Measurements from ENCODE around the gene PPP1R1B. TPM values are rescaled to one million over a fixed set of nuclear protein-coding genes. Genes with fewer than 3 reads are reported as not detected.

The PPP1R1B gene
- total and polyA plus RNA-seq, 2 donors from 2014 or later: 22.9 to 31.1 TPM

GRCh38 chr17:39604911-39605491, 21.8 kb upstream of the PPP1R1B start:
- Histone ChIP-seq H3K36me3 (ENCODE audit: control insufficient read depth in 2 of 3, insufficient read depth in 3 of 3, low read length in 3 of 3) (no peaks in the 10 kb centered on the region), H3K27me3 (ENCODE audit: control insufficient read depth, insufficient read depth, low read length) (peaks cover 69% of the 10 kb centered on the region), H3K27ac (ENCODE audit: low read depth in 2 of 2, low read length in 2 of 2) (no peak overlapping the region), H3K4me3 (ENCODE audit: low read length in 3 of 3) (no peak overlapping the region), H3K9me3 (ENCODE audit: control insufficient read depth in 2 of 3, insufficient read depth in 1 of 3, low read length in 3 of 3) (no peaks in the 10 kb centered on the region), H3K9ac (ENCODE audit: low read length in 3 of 3) (no peak overlapping the region), H3K4me1 (ENCODE audit: control insufficient read depth in 2 of 3, insufficient read depth in 2 of 3, low read depth in 1 of 3, low read length in 3 of 3) (peaks cover 0 to 11% (median 0%) of the 10 kb centered on the region in 3 donors)
- TF ChIP-seq CTCF (IDR thresholded peaks at IDR 0.05; ENCODE audit: borderline replicate concordance, extremely low read depth, insufficient read depth): no peak
- DNase-seq: peak in 1 of 5 donors; percentile 41
- intact Hi-C loops (cut with DNase I): no loop called here
- FAIRE-seq: no peak

GRCh38 chr17:39605492-39606433, 21.0 kb upstream of the PPP1R1B start:
- intact Hi-C loops (cut with DNase I): no loop called here
- H3K27me3 ChIP-seq (ENCODE audit: control insufficient read depth, insufficient read depth, low read length): peaks cover 62% of the 10 kb centered on the region
- H3K9me3 ChIP-seq (ENCODE audit: control insufficient read depth in 2 of 3, insufficient read depth in 1 of 3, low read length in 3 of 3): no peaks in the 10 kb centered on the region
- no peaks in the 10 kb centered on the region for H3K36me3 ChIP-seq (ENCODE audit: control insufficient read depth in 2 of 3, insufficient read depth in 3 of 3, low read length in 3 of 3)
- H3K4me3 ChIP-seq (ENCODE audit: low read length in 3 of 3): no peak overlapping the region
- no peak overlapping the region for H3K9ac ChIP-seq (ENCODE audit: low read length in 3 of 3)
- H3K27ac ChIP-seq (ENCODE audit: low read depth in 2 of 2, low read length in 2 of 2): no peak overlapping the region
- no peak for TF ChIP-seq CTCF (IDR thresholded peaks at IDR 0.05; ENCODE audit: borderline replicate concordance, extremely low read depth, insufficient read depth)
- no peak for FAIRE-seq
- DNase-seq: peak in 2 of 5 donors; percentile 31 to 47
- peaks cover 0 to 11% (median 0%) of the 10 kb centered on the region in 3 donors for H3K4me1 ChIP-seq (ENCODE audit: control insufficient read depth in 2 of 3, insufficient read depth in 2 of 3, low read depth in 1 of 3, low read length in 3 of 3)

- FAIRE-seq: no peak
- Histone ChIP-seq H3K4me3 (ENCODE audit: low read length in 3 of 3) (no peak overlapping the region), H3K27ac (ENCODE audit: low read depth in 2 of 2, low read length in 2 of 2) (no peak overlapping the region), H3K4me1 (ENCODE audit: control insufficient read depth in 2 of 3, insufficient read depth in 2 of 3, low read depth in 1 of 3, low read length in 3 of 3) (peaks cover 0 to 11% (median 0%) of the 10 kb centered on the region in 3 donors), H3K36me3 (ENCODE audit: control insufficient read depth in 2 of 3, insufficient read depth in 3 of 3, low read length in 3 of 3) (no peaks in the 10 kb centered on the region), H3K9me3 (ENCODE audit: control insufficient read depth in 2 of 3, insufficient read depth in 1 of 3, low read length in 3 of 3) (no peaks in the 10 kb centered on the region), H3K27me3 (ENCODE audit: control insufficient read depth, insufficient read depth, low read length) (peaks cover 54% of the 10 kb centered on the region), H3K9ac (ENCODE audit: low read length in 3 of 3) (no peak overlapping the region)
- intact Hi-C loops (cut with DNase I): no loop called here
- DNase-seq: peak in 1 of 5 donors; percentile 38
- TF ChIP-seq CTCF (IDR thresholded peaks at IDR 0.05; ENCODE audit: borderline replicate concordance, extremely low read depth, insufficient read depth): no peak
Observed at GRCh38 chr17:39606434-39607056, 20.2 kb upstream of the PPP1R1B start.
